ENCODE measurements around the gene CNOT4.

DNA sequence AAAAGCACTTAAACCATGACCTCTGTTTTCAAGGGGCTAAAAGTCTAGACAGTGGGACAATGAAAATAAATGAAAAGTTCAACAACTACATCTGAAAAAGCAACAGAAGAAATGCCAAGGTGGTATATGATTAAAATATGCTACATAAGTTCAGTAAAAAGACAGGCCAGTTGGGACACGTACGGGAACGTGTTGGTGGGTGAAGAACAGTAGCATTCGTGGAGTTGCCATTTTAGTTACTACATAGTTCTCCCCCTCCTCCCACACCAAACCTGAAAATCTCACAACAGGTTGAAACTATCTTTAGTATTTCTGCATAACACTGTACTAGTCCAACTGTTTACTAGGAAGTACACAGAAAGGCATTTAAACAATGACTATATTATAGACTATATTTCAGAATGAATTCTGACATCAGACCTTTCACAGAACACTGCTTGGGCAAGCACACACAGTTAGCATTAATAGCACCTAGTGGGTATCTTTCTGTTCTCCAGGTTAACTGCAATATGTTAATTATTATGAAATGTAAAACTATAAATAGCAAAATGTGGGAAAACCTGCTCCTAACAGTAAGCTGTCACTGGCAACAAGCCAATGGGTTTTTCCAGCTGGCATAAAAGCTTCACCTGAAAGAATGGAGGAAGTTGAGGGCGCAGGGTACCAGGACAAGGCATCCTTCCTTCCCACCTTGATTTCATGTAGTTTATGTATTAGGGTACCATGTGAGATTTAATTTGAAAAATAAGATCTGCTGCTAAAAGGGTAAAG, 141.3 kb downstream of the CNOT4 start:
- TF ChIP-seq, protein P1, sequence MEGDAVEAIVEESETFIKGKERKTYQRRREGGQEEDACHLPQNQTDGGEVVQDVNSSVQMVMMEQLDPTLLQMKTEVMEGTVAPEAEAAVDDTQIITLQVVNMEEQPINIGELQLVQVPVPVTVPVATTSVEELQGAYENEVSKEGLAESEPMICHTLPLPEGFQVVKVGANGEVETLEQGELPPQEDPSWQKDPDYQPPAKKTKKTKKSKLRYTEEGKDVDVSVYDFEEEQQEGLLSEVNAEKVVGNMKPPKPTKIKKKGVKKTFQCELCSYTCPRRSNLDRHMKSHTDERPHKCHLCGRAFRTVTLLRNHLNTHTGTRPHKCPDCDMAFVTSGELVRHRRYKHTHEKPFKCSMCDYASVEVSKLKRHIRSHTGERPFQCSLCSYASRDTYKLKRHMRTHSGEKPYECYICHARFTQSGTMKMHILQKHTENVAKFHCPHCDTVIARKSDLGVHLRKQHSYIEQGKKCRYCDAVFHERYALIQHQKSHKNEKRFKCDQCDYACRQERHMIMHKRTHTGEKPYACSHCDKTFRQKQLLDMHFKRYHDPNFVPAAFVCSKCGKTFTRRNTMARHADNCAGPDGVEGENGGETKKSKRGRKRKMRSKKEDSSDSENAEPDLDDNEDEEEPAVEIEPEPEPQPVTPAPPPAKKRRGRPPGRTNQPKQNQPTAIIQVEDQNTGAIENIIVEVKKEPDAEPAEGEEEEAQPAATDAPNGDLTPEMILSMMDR (IDR thresholded peaks at IDR 0.05; ENCODE audit: low read depth, low read length), result no peak
- TF ChIP-seq EZH2phosphoT487 (IDR thresholded peaks at IDR 0.05; ENCODE audit: low read depth), result no peak
